H1 (cell line): Measurements from ENCODE around the gene TRABD2A. TPM values are rescaled to one million over a fixed set of nuclear protein-coding genes. Genes with fewer than 3 reads are reported as not detected.

Experiments
- FOSL1 ChIP-seq: IDR thresholded peaks from 2 replicates; pipeline ENCODE4 v1.6.1; 2011; ENCODE audit warnings: mild to moderate bottlenecking, low read depth, low read length, moderate library complexity; ENCODE audit not compliant: insufficient read depth
- RFX5 ChIP-seq: IDR thresholded peaks from 2 replicates; pipeline ENCODE4 v1.6.1; 2011; ENCODE audit warnings: low read depth, low read length, improper control_type of control experiment, borderline replicate concordance
- RXRA ChIP-seq: IDR thresholded peaks from 2 replicates; pipeline ENCODE4 v1.6.1; 2011; ENCODE audit warnings: low read depth, mild to moderate bottlenecking, low read length, moderate library complexity; ENCODE audit not compliant: insufficient read depth
- SIX5 ChIP-seq: IDR thresholded peaks from 2 replicates; pipeline ENCODE4 v1.6.1; 2011; ENCODE audit warnings: mild to moderate bottlenecking, low read depth, low read length
- SP1 ChIP-seq: IDR thresholded peaks from 2 replicates; pipeline ENCODE4 v1.6.1; 2011; ENCODE audit warnings: low read depth, low read length
- USF2 ChIP-seq: IDR thresholded peaks from 2 replicates; pipeline ENCODE4 v1.6.1; 2011; ENCODE audit warnings: low read length, improper control_type of control experiment
- YY1 ChIP-seq: IDR thresholded peaks from 2 replicates; pipeline ENCODE4 v1.6.1; 2011; ENCODE audit warnings: low read depth, mild to moderate bottlenecking, low read length
- polyA plus RNA-seq, 7 experiments: library from polyadenylated mRNA; depleted of rRNA in 3 of 7; stranded (reverse) in 5 of 7; unstranded in 2 of 7; fragments of >200 nt in 5 of 7; fragments of 200-250 nt in 2 of 7; gene quantifications; 1 replicate in 5 of 7; 2 replicates in 1 of 7; 4 replicates in 1 of 7; pipeline versions ENCODE4 v1.2.1 to v1.2.3, GENCODE V29; 2011 to 2013; ENCODE audit warnings: missing spikeins in 2 of 7, mixed read lengths in 2 of 7
- total RNA-seq: library from RNA; stranded (reverse); fragmentation: NEBNext Ultra II Directional; extraction: Animal tissue kit (Norgen Biotek cat#: 25700); gene quantifications from 2 replicates; pipeline ENCODE4 v1.2.1, GENCODE V29; 2021

Gene TRABD2A
- total and polyA plus RNA-seq, 2 of the 8 experiments (the other 6 are each of a cell fraction or from before 2014, with no cell fraction given): 17.3 to 18.6 TPM

GRCh38 chr2:84808279-84808678 lies 72.6 kb downstream of the TRABD2A start (continued):
- no peak for TF ChIP-seq YY1
- no peak for TF ChIP-seq FOSL1
- TF ChIP-seq SP1: no peak
- no peak for TF ChIP-seq USF2
- no peak for TF ChIP-seq RFX5
- no peak for TF ChIP-seq RXRA
- TF ChIP-seq SIX5: no peak
